CD4-positive, alpha-beta T cell treated with Interleukin-4 for 1 hour (primary cell): ENCODE data around the gene ROR1.
"Not testable (repeated sequence)": the region's sequence is repeated elsewhere in the genome, so short reads cannot be mapped to it uniquely, and the experiment has no call there.

Source experiments
- DNase-seq, 2 donors: peaks; one replicate each; pipeline ENCODE4 v3.0.0-alpha.2; 2020 to 2022

Gene ROR1

GRCh38 chr1:63794939-63795378 is 21.1 kb downstream of the ROR1 start:
- no peak for DNase-seq

GRCh38 chr1:63795455-63795854 is 21.6 kb downstream of the ROR1 start:
- DNase-seq: no peak

- no peak for DNase-seq
Measured at GRCh38 chr1:63797056-63797726, 23.4 kb downstream of the ROR1 start.

- no peak for DNase-seq
Measured at GRCh38 chr1:63798284-63798683, 24.5 kb downstream of the ROR1 start.

GRCh38 chr1:63799307-63799706 is 25.5 kb downstream of the ROR1 start:
- no peak for DNase-seq

- DNase-seq: no peak
Measured at GRCh38 chr1:63799820-63800219, 26.0 kb downstream of the ROR1 start.

GRCh38 chr1:63802109-63802508 is 28.3 kb downstream of the ROR1 start:
- no peak for DNase-seq

GRCh38 chr1:63804829-63805484 is 31.1 kb downstream of the ROR1 start:
- no peak for DNase-seq

- DNase-seq: no peak
Measured at GRCh38 chr1:63807046-63807445, 33.2 kb downstream of the ROR1 start.

- no peak for DNase-seq
Measured at GRCh38 chr1:63810936-63811469, 37.2 kb downstream of the ROR1 start.

- DNase-seq: no peak
Measured at GRCh38 chr1:63812071-63812700, 38.4 kb downstream of the ROR1 start.

GRCh38 chr1:63813829-63814277 is 40.0 kb downstream of the ROR1 start:
- no peak for DNase-seq

- not testable (repeated sequence) for DNase-seq
Measured at GRCh38 chr1:63816217-63816815, 42.5 kb downstream of the ROR1 start.

- no peak for DNase-seq
Measured at GRCh38 chr1:63817152-63817667, 43.4 kb downstream of the ROR1 start.

- DNase-seq: no peak
Measured at GRCh38 chr1:63817700-63818099, 43.9 kb downstream of the ROR1 start.

GRCh38 chr1:63818567-63819325 is 44.9 kb downstream of the ROR1 start:
- DNase-seq: no peak

- DNase-seq: no peak
Measured at GRCh38 chr1:63819795-63820194, 46.0 kb downstream of the ROR1 start.

- DNase-seq: no peak
Measured at GRCh38 chr1:63821091-63822005, 47.5 kb downstream of the ROR1 start.

- DNase-seq: no peak
Measured at GRCh38 chr1:63822540-63822939, 48.7 kb downstream of the ROR1 start.

GRCh38 chr1:63824451-63824850 is 50.6 kb downstream of the ROR1 start:
- DNase-seq: no peak

GRCh38 chr1:63825111-63825510 is 51.3 kb downstream of the ROR1 start:
- DNase-seq: no peak
